Ectodermal cell (in vitro differentiated cells): ENCODE measurements around the gene TMEM151B.
"Not testable (repeated sequence)": the region's sequence is repeated elsewhere in the genome, so short reads cannot be mapped to it uniquely, and the experiment has no call there.

ENCODE experiments used
- H3K27ac ChIP-seq: 2 replicates; pipeline ENCODE4 v1.7.0; 2013; ENCODE audit warnings: mild to moderate bottlenecking, low read depth, low read length; ENCODE audit not compliant: insufficient read depth, poor library complexity, severe bottlenecking
- H3K27me3 ChIP-seq: 2 replicates; pipeline ENCODE4 v1.7.0; 2013; ENCODE audit warnings: mild to moderate bottlenecking, low read length; ENCODE audit not compliant: insufficient read depth, control insufficient read depth, poor library complexity, severe bottlenecking
- H3K36me3 ChIP-seq: one replicate; pipeline ENCODE4 v1.7.0; 2013; ENCODE audit warnings: low read length; ENCODE audit not compliant: control insufficient read depth, insufficient read depth
- H3K4me1 ChIP-seq: one replicate; pipeline ENCODE4 v1.7.0; 2013; ENCODE audit warnings: low read length; ENCODE audit not compliant: control insufficient read depth, insufficient read depth
- H3K4me3 ChIP-seq: 2 replicates; pipeline ENCODE4 v1.7.0; 2013; ENCODE audit warnings: low read depth, low read length, control low read depth; ENCODE audit not compliant: insufficient read depth
- H3K9me3 ChIP-seq: 2 replicates; pipeline ENCODE4 v1.7.0; 2013; ENCODE audit warnings: mild to moderate bottlenecking, low read length, moderate library complexity; ENCODE audit not compliant: control insufficient read depth
- WGBS, 2 experiments: methylation state at CpG; one replicate each; pipeline ENCODE4 v1.1.7; 2013; ENCODE audit warnings: missing lambda C conversion rate in 2 of 2; 5-methylcytosine and 5-hydroxymethylcytosine counted together

Gene TMEM151B

DNA sequence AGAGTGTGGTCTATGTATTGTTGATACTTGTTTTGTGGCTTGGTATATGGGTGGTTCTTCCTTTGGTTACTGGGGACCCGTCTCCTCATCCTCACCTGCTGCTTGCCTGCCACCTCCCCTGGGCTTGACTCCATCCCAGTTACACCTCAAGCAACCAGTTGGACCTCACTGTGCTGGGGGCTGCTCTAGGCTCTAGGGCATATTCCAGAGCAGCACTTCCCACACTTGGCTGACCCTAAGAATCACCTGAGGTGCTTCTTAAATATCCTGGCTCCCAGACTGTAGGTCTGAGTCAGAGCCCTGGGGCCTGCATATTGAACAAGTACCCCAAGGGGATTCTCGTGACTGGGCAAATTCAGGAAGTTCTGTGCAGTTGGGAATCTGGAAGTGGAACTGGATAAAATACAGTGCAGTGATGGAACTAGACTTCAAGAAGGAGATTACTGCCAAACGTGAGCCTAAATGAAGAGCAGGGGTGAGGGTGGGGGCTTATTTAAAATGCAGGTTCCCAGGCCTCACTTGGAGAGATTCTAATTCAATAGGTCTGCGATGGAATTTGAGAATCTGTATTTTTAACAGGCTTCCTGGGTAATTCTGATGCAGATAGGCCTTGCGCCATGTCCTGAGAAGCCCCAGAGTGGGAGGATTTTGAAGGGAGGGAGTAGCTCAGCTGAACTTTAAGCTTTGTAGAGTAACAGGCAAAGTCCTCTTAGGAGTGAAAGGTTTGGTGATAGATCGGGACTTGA, 79.8 kb downstream of the TMEM151B start:
- H3K36me3 ChIP-seq = no peaks in the 10 kb centered on the region
- H3K4me1 ChIP-seq = no peaks in the 10 kb centered on the region
- no peak overlapping the region for H3K4me3 ChIP-seq
- no peaks in the 10 kb centered on the region for H3K27me3 ChIP-seq
- H3K9me3 ChIP-seq = no peaks in the 10 kb centered on the region
- WGBS, 2 experiments = 72 to 73% methylated on average over 6 of the region's 6 CpGs
- H3K27ac ChIP-seq = no peak overlapping the region

DNA sequence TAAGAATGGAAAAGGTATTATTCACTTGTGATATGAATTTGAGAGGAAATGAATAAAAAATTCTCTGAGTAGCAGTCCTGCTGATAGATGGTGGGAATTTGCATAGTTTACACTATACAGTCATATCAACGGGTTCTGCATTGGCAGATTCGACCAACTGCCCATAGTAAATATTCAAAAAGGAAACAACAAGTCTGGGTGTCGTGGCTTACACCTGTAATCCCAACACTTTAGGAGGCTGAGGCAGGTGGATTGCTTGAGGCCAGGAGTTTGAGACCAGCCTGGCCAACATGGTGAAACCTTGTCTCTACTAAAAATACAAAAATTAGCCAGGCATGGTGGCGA, 80.4 kb downstream of the TMEM151B start:
- H3K27me3 ChIP-seq, H3K36me3 ChIP-seq, H3K4me1 ChIP-seq, H3K9me3 ChIP-seq, H3K27ac ChIP-seq, H3K4me3 ChIP-seq: not testable (repeated sequence)
- WGBS, 2 experiments = 77 to 91% methylated on average over 4 of the region's 4 CpGs

DNA sequence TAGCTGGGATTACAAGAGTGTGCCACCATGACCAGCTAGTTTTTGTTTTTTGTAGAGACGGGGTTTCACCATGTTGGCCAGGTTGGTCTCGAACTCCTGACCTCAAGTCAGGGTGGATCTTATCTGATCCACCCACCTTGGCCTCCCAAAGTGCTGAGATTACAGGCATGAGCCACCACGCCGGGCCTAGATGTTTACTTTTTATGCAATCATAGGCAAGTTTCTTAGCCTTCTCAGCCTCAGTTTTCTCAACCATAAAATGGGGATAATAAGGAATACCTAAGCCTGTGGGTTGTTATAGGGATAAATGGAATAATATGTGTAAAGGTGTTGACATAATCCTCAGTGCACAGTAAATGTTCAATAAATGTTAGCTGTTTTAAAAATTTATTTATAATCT, 82.0 kb downstream of the TMEM151B start:
- 84 to 96% methylated on average over 4 of the region's 4 CpGs for WGBS, 2 experiments
- Histone ChIP-seq H3K27ac (no peak overlapping the region), H3K36me3 (no peaks in the 10 kb centered on the region), H3K9me3 (no peaks in the 10 kb centered on the region), H3K4me3 (no peak overlapping the region), H3K27me3 (no peaks in the 10 kb centered on the region), H3K4me1 (no peaks in the 10 kb centered on the region)

DNA sequence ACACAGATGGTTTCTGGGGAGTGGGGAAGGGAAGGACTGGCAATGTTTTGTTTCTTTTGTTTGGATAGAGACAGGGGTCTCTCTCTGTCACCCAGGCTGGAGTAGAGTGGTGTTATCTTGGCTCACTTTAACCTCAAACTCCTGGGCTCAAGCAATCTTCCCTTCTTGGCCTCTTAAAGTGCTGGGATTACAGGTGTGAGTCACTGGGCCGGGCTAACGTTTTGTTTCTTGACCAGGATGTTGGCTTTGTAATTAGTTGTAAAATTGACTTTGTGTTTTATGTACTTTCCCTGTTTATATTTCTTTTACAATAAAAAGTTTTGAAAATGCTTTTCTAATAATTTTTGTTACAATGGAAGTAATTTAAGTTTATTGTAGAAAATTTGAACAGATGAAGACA, 83.1 kb downstream of the TMEM151B start:
- 63 to 90% methylated on average over 2 of the region's 2 CpGs for WGBS, 2 experiments
- H3K27me3 ChIP-seq = no peaks in the 10 kb centered on the region

DNA sequence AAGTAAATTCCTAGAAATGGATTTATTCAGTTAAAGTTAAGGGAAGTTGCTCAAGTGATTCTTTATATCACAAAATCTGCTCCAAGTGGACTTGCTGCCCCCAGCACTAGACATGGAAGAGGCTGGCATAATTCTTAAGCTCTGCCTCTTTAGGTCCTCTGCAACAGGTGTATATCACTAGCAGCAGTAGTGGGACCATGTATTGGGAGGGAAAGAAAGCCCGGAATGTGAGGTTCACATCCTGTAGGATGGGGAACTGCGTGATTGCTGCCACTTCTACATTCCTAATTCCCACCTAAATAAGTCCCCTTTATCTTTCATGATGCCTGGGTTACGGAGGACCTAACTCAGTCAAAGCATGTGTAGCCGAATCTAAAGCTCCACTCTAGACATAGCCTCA, 85.4 kb downstream of the TMEM151B start:
- Histone ChIP-seq H3K36me3 (no peaks in the 10 kb centered on the region), H3K27ac (no peak overlapping the region), H3K27me3 (no peaks in the 10 kb centered on the region), H3K4me3 (no peak overlapping the region), H3K9me3 (no peaks in the 10 kb centered on the region), H3K4me1 (no peaks in the 10 kb centered on the region)
- 76% methylated on average over 4 of the region's 4 CpGs for WGBS, 2 experiments

More for the DNA sequence above, 83.1 kb downstream of the TMEM151B start:
- Histone ChIP-seq H3K36me3 (no peaks in the 10 kb centered on the region), H3K27ac (no peak overlapping the region), H3K4me3 (no peak overlapping the region), H3K4me1 (no peaks in the 10 kb centered on the region), H3K9me3 (no peaks in the 10 kb centered on the region)

DNA sequence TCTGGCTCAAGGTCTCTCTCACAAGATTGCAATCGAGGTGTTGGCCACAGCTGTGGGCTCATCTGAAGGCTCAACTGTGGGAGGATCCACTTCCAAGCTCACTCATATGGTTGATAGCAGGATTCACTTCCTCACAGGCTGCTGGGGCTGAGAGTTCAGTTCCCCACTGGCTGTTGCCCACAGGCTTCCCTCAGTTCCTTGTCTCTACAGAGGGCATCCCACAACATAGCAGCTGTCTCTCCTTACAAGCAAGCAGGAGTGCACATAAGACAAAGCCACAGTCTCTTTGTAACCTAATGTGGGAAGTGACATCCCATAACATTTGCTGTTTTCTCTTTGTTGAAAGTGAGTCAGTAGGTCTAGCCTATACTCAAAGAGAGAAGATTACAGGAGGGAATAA, 86.2 kb downstream of the TMEM151B start:
- WGBS, 2 experiments = 80 to 82% methylated on average over 1 of the region's 1 CpG
- no peaks in the 10 kb centered on the region for H3K27me3 ChIP-seq
- no peak overlapping the region for H3K4me3 ChIP-seq
- no peak overlapping the region for H3K27ac ChIP-seq
- no peaks in the 10 kb centered on the region for H3K36me3 ChIP-seq
- H3K9me3 ChIP-seq = no peaks in the 10 kb centered on the region
- no peaks in the 10 kb centered on the region for H3K4me1 ChIP-seq
